H1 (cell line): ENCODE results near the gene TRIM24. TPM values are rescaled to one million over a fixed set of nuclear protein-coding genes. Genes with fewer than 3 reads are reported as not detected.

Experiments used
- CTCF ChIA-PET: fragments of 300-600 bp; sonication (Branson Sonifier 250); formaldehyde crosslinking; loops from one replicate; lab custom pipeline; 2021; ENCODE audit not compliant: partially characterized antibody; lab: Charles Lee
- POLR2A ChIA-PET: fragments of 300-600 bp; sonication (Branson Sonifier 250); formaldehyde crosslinking; loops from one replicate; lab custom pipeline; 2021; ENCODE audit warnings: inconsistent platforms; ENCODE audit not compliant: partially characterized antibody; lab: Charles Lee
- DNase-seq, 2 experiments: peaks; one replicate each; pipeline versions ENCODE4 v3.0.0 to v3.0.0-alpha.2; 2010 to 2022; ENCODE audit warnings: low spot score in 2 of 2, low read depth in 1 of 2, mixed read lengths in 1 of 2
- FAIRE-seq: peaks from 2 replicates; lab custom pipeline; 2011; peaks lifted over from hg19 to GRCh38; lab: Jason Lieb, UNC
- H2AFZ ChIP-seq: 2 replicates; pipeline ENCODE4 v1.8.1; 2012; ENCODE audit warnings: low read length, inconsistent platforms
- H2AK5ac ChIP-seq: 2 replicates; pipeline ENCODE4 v1.6.1; 2013; ENCODE audit warnings: low read depth, low read length
- H2BK120ac ChIP-seq: replicated peaks from 2 replicates; pipeline ENCODE3; 2013; ENCODE audit warnings: low read depth, low read length, inconsistent platforms
- H2BK12ac ChIP-seq: 2 replicates; pipeline ENCODE4 v1.6.1; 2013; ENCODE audit warnings: low read depth, low read length
- H2BK15ac ChIP-seq: 2 replicates; pipeline ENCODE4 v1.6.1; 2013; ENCODE audit warnings: low read length
- H2BK20ac ChIP-seq: 2 replicates; pipeline ENCODE4 v1.6.1; 2013; ENCODE audit warnings: low read length
- H2BK5ac ChIP-seq: 2 replicates; pipeline ENCODE4 v1.6.1; 2013; ENCODE audit warnings: low read depth, low read length
- H3K14ac ChIP-seq: 2 replicates; pipeline ENCODE4 v1.6.1; 2013; ENCODE audit warnings: inconsistent platforms; ENCODE audit not compliant: insufficient read length
- H3K18ac ChIP-seq: 2 replicates; pipeline ENCODE4 v1.6.1; 2013; ENCODE audit warnings: low read length; ENCODE audit errors: extremely low read depth
- H3K23ac ChIP-seq: 2 replicates; pipeline ENCODE4 v1.6.1; 2013; ENCODE audit warnings: inconsistent platforms; ENCODE audit not compliant: insufficient read length
- H3K23me2 ChIP-seq: 2 replicates; pipeline ENCODE4 v1.6.1; 2013; ENCODE audit warnings: low read depth, low read length
- H3K27ac ChIP-seq: 2 replicates; pipeline ENCODE4 v1.6.1; 2011; ENCODE audit warnings: low read depth, low read length, inconsistent platforms
- H3K27me3 ChIP-seq, 4 experiments: replicated peaks in 1 of 4; 1 replicate in 1 of 4; 2 replicates in 3 of 4; pipeline versions ENCODE4 v1.6.1 to v1.8.1; 2011 to 2013; ENCODE audit warnings: low read length in 3 of 4, mild to moderate bottlenecking in 3 of 4, inconsistent platforms in 2 of 4, mixed read lengths in 2 of 4, moderate library complexity in 1 of 4; ENCODE audit not compliant: control insufficient read depth in 3 of 4, insufficient read depth in 3 of 4; ENCODE audit errors: extremely low read depth in 1 of 4
- H3K36me3 ChIP-seq, 4 experiments: 2 replicates each; pipeline versions ENCODE4 v1.6.1 to v1.8.1; 2011 to 2013; ENCODE audit warnings: mild to moderate bottlenecking in 4 of 4, low read length in 3 of 4, moderate library complexity in 2 of 4, control low read depth in 1 of 4, inconsistent platforms in 1 of 4; ENCODE audit not compliant: insufficient read depth in 4 of 4, control insufficient read depth in 2 of 4
- H3K4ac ChIP-seq: replicated peaks from 2 replicates; pipeline ENCODE3; 2013; ENCODE audit warnings: low read length, low read depth, mixed read lengths, inconsistent platforms; ENCODE audit not compliant: insufficient read length
- H3K4me1 ChIP-seq, 4 experiments: replicated peaks in 1 of 4; 1 replicate in 1 of 4; 2 replicates in 3 of 4; pipeline versions ENCODE4 v1.6.1 to v1.8.1; 2011 to 2013; ENCODE audit warnings: low read length in 3 of 4, inconsistent platforms in 2 of 4, mixed read lengths in 1 of 4; ENCODE audit not compliant: insufficient read depth in 4 of 4, control insufficient read depth in 3 of 4
- H3K4me2 ChIP-seq, 2 experiments: 2 replicates each; pipeline versions ENCODE4 v1.6.1 to v1.8.1; 2011 to 2013; ENCODE audit warnings: low read depth in 2 of 2, low read length in 2 of 2, control low read depth in 1 of 2, inconsistent platforms in 1 of 2, mild to moderate bottlenecking in 1 of 2; ENCODE audit not compliant: insufficient read depth in 1 of 2
- H3K4me3 ChIP-seq, 4 experiments: fragments of 200-600, 300-600 bp in 1 of 4; sonication (generic), shearing (Covaris generic), sonication (Bioruptor Twin) in 1 of 4; 2 replicates each; pipeline versions ENCODE4 v1.5.1 to v1.8.1; 2011 to 2016; ENCODE audit warnings: low read length in 4 of 4, low read depth in 3 of 4, control low read depth in 2 of 4, inconsistent platforms in 2 of 4, mild to moderate bottlenecking in 2 of 4, mixed read lengths in 1 of 4, moderate library complexity in 1 of 4; ENCODE audit not compliant: insufficient read depth in 2 of 4; ENCODE audit errors: extremely low read depth in 1 of 4
- H3K56ac ChIP-seq: replicated peaks from 2 replicates; pipeline ENCODE3; 2013; ENCODE audit warnings: low read depth, mild to moderate bottlenecking, mixed read lengths, low read length, inconsistent platforms; ENCODE audit not compliant: insufficient read length
- H3K79me1 ChIP-seq: 2 replicates; pipeline ENCODE4 v1.6.1; 2013; ENCODE audit warnings: low read depth, low read length, control low read depth
- H3K79me2 ChIP-seq, 2 experiments: 2 replicates each; pipeline versions ENCODE4 v1.6.1 to v1.8.1; 2012 to 2013; ENCODE audit warnings: low read length in 2 of 2, mild to moderate bottlenecking in 2 of 2, inconsistent platforms in 1 of 2; ENCODE audit not compliant: insufficient read depth in 2 of 2, control insufficient read depth in 1 of 2
- H3K9ac ChIP-seq, 4 experiments: replicated peaks in 1 of 4; 1 replicate in 1 of 4; 2 replicates in 3 of 4; pipeline versions ENCODE4 v1.6.1 to v1.8.1; 2011 to 2013; ENCODE audit warnings: low read depth in 3 of 4, low read length in 3 of 4, control low read depth in 2 of 4, mild to moderate bottlenecking in 2 of 4, moderate library complexity in 2 of 4, inconsistent platforms in 1 of 4; ENCODE audit errors: extremely low read depth in 1 of 4
- H3K9me3 ChIP-seq, 2 experiments: 2 replicates each; pipeline versions ENCODE4 v1.6.1 to v1.8.1; 2012 to 2013; ENCODE audit warnings: mild to moderate bottlenecking in 2 of 2, moderate library complexity in 2 of 2, control low read depth in 1 of 2, inconsistent platforms in 1 of 2, low read depth in 1 of 2, low read length in 1 of 2, mixed read lengths in 1 of 2; ENCODE audit not compliant: insufficient read depth in 2 of 2
- H4K20me1 ChIP-seq, 2 experiments: replicated peaks in 1 of 2; 2 replicates each; pipeline versions ENCODE3 to v1.8.1; 2011 to 2013; ENCODE audit warnings: inconsistent platforms in 2 of 2, low read length in 2 of 2, mild to moderate bottlenecking in 1 of 2; ENCODE audit not compliant: insufficient read depth in 2 of 2, control insufficient read depth in 1 of 2
- H4K5ac ChIP-seq: 2 replicates; pipeline ENCODE4 v1.6.1; 2013; ENCODE audit warnings: low read length, low read depth, mixed read lengths, inconsistent platforms; ENCODE audit not compliant: insufficient read length
- H4K8ac ChIP-seq: 2 replicates; pipeline ENCODE4 v1.8.0; 2013; ENCODE audit warnings: mild to moderate bottlenecking, moderate library complexity, low read length, inconsistent platforms; ENCODE audit not compliant: insufficient read depth; ENCODE audit errors: extremely low read depth
- H4K91ac ChIP-seq: replicated peaks from 2 replicates; pipeline ENCODE3; 2013; ENCODE audit warnings: low read length, mixed read lengths, inconsistent platforms; ENCODE audit not compliant: insufficient read length
- CBX8 ChIP-seq: fragments of 300-800, 300-1000 bp; sonication (generic); IDR thresholded peaks from 2 replicates; pipeline ENCODE4 v1.7.1; 2016; ENCODE audit warnings: low read depth, low read length, borderline replicate concordance
- RNF2 ChIP-seq: fragments of 200-900, 300-1000 bp; sonication (generic); IDR thresholded peaks from 2 replicates; pipeline ENCODE4 v1.7.1; 2016; ENCODE audit warnings: borderline replicate concordance, low read depth, mild to moderate bottlenecking, antibody characterized with exemption, low read length; ENCODE audit not compliant: poor library complexity, severe bottlenecking; ENCODE audit errors: missing control alignments
- WGBS, 2 experiments: shearing (Covaris generic) in 1 of 2; methylation state at CpG; one replicate each; pipeline versions ENCODE4 v1.1.6 to v1.1.7; 2013 to 2015; ENCODE audit warnings: low lambda C conversion rate in 2 of 2, mixed read lengths in 2 of 2, inconsistent platforms in 1 of 2, low coverage in 1 of 2, missing lambda C conversion rate in 1 of 2; ENCODE audit not compliant: insufficient replicate concordance in 2 of 2, insufficient coverage in 1 of 2, insufficient read length in 1 of 2; ENCODE audit errors: extremely low coverage in 1 of 2, missing lambda C conversion rate in 1 of 2; 5-methylcytosine and 5-hydroxymethylcytosine counted together
- polyA plus RNA-seq, 7 experiments: library from polyadenylated mRNA; depleted of rRNA in 3 of 7; stranded (reverse) in 5 of 7; unstranded in 2 of 7; fragments of >200 nt in 5 of 7; fragments of 200-250 nt in 2 of 7; gene quantifications; 1 replicate in 5 of 7; 2 replicates in 1 of 7; 4 replicates in 1 of 7; pipeline versions ENCODE4 v1.2.1 to v1.2.3, GENCODE V29; 2011 to 2013; ENCODE audit warnings: missing spikeins in 2 of 7, mixed read lengths in 2 of 7
- total RNA-seq: library from RNA; stranded (reverse); fragmentation: NEBNext Ultra II Directional; extraction: Animal tissue kit (Norgen Biotek cat#: 25700); gene quantifications from 2 replicates; pipeline ENCODE4 v1.2.1, GENCODE V29; 2021

TRIM24 gene
- total and polyA plus RNA-seq, 2 of the 8 experiments (the other 6 are each of a cell fraction or from before 2014, with no cell fraction given): 67.6 to 149 TPM

DNA sequence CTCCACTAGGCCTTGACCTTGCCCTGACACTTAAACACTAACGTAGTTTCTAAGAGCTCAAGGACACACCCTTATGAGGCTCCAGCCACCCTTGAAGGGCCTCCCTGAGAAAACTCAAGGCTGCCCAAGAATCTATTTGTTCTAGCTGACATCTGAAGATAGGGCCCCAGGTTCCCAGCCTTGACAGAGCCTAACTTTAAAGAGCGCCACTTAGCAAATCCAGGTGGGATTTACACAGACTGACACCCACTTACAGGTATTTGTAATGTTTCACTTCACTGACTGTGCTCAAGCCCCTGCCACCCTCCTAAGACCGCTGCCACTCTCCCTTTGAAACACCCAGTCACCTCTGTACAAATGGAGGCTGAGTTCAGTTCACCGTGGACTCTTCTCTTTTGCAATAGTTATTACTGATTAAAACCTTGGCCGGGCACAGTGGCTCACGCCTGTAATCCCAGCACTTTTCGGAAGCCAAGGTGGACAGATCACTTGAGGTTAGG, 150.7 kb downstream of the TRIM24 start:
- Histone ChIP-seq H4K91ac (no peak overlapping the region), H2BK15ac (no peak overlapping the region), H3K4me1 (no peaks in the 10 kb centered on the region), H3K79me2 (no peaks in the 10 kb centered on the region), H3K9ac (no peak overlapping the region), H3K36me3 (no peaks in the 10 kb centered on the region), H3K4me3 (no peak overlapping the region), H3K27ac (no peak overlapping the region), H3K9me3 (0 out of 4 replicates have a peak, but pooled peaks cover 0 to 3% of the 10 kb centered on the region in 2 experiments), H4K20me1 (no peaks in the 10 kb centered on the region), H4K5ac (no peak overlapping the region), H4K8ac (no peak overlapping the region), H2AK5ac (no peak overlapping the region), H3K56ac (no peak overlapping the region), H3K23ac (no peak overlapping the region), H2BK5ac (no peak overlapping the region), H3K23me2 (no peaks in the 10 kb centered on the region), H2AFZ (no peak overlapping the region), H3K79me1 (no peaks in the 10 kb centered on the region), H3K4me2 (no peak overlapping the region), H2BK12ac (no peak overlapping the region), H3K27me3 (no peaks in the 10 kb centered on the region), H3K18ac (no peak overlapping the region), H3K4ac (no peak overlapping the region), H2BK20ac (no peak overlapping the region), H2BK120ac (no peak overlapping the region), H3K14ac (no peak overlapping the region)
- ChIA-PET CTCF (no interaction called here), POLR2A (no interaction called here)
- no peak for FAIRE-seq
- 97% methylated on average over 7 of the region's 7 CpGs; no CpG with 5 or more reads in 1 of the 2 experiments for WGBS, 2 experiments
- DNase-seq: no peak
- TF ChIP-seq RNF2: no peak
- no peak for TF ChIP-seq CBX8
